ENCODE data around the gene RIC1.
"Not testable (repeated sequence)": the region's sequence is repeated elsewhere in the genome, so short reads cannot be mapped to it uniquely, and the experiment has no call there.

The RIC1 gene

GRCh38 chr9:5626727-5627634 lies 1.9 kb upstream of the RIC1 start:
- no peak for DNase-seq

GRCh38 chr9:5627686-5628085 lies 1.2 kb upstream of the RIC1 start:
- not testable (repeated sequence) for DNase-seq

- no peak for DNase-seq
Observed at GRCh38 chr9:5628183-5628529, 751 bp upstream of the RIC1 start.

- DNase-seq: peak; percentile 76
Observed at GRCh38 chr9:5629312-5630080, 589 bp downstream of the RIC1 start.

GRCh38 chr9:5630081-5630507 lies 1.2 kb downstream of the RIC1 start:
- peak; percentile 62 for DNase-seq

- no peak for DNase-seq
Observed at GRCh38 chr9:5631026-5631425, 2.1 kb downstream of the RIC1 start.

- no peak for DNase-seq
Observed at GRCh38 chr9:5632540-5632939, 3.6 kb downstream of the RIC1 start.

GRCh38 chr9:5633243-5633642 lies 4.3 kb downstream of the RIC1 start:
- peak; percentile 22 for DNase-seq

- DNase-seq: no peak
Observed at GRCh38 chr9:5635390-5635789, 6.5 kb downstream of the RIC1 start.

- DNase-seq: no peak
Observed at GRCh38 chr9:5639816-5640215, 10.9 kb downstream of the RIC1 start.

GRCh38 chr9:5642170-5642569 lies 13.3 kb downstream of the RIC1 start:
- DNase-seq: no peak

- no peak for DNase-seq
Observed at GRCh38 chr9:5643005-5643624, 14.2 kb downstream of the RIC1 start.

GRCh38 chr9:5644501-5644900 lies 15.6 kb downstream of the RIC1 start:
- no peak for DNase-seq

- DNase-seq: no peak
Observed at GRCh38 chr9:5646116-5646515, 17.2 kb downstream of the RIC1 start.

GRCh38 chr9:5650356-5651105 lies 21.6 kb downstream of the RIC1 start:
- no peak for DNase-seq

- DNase-seq: no peak
Observed at GRCh38 chr9:5651246-5651645, 22.3 kb downstream of the RIC1 start.

GRCh38 chr9:5652821-5653220 lies 23.9 kb downstream of the RIC1 start:
- DNase-seq: peak; percentile 7

- not testable (repeated sequence) for DNase-seq
Observed at GRCh38 chr9:5662804-5663203, 33.9 kb downstream of the RIC1 start.

GRCh38 chr9:5665059-5665458 lies 36.2 kb downstream of the RIC1 start:
- DNase-seq: no peak

- DNase-seq: no peak
Observed at GRCh38 chr9:5667391-5667790, 38.5 kb downstream of the RIC1 start.

- DNase-seq: no peak
Observed at GRCh38 chr9:5670079-5670478, 41.2 kb downstream of the RIC1 start.

GRCh38 chr9:5671711-5672353 lies 42.9 kb downstream of the RIC1 start:
- peak; percentile 7 for DNase-seq
